Measurements from ENCODE around the gene INTS2. TPM values are rescaled to one million over a fixed set of nuclear protein-coding genes. Genes with fewer than 3 reads are reported as not detected.
"Not testable (repeated sequence)": the region's sequence is repeated elsewhere in the genome, so short reads cannot be mapped to it uniquely, and the experiment has no call there.

The INTS2 gene
- total and polyA plus RNA-seq, 2 donors: 3.9 to 13.1 TPM

DNA sequence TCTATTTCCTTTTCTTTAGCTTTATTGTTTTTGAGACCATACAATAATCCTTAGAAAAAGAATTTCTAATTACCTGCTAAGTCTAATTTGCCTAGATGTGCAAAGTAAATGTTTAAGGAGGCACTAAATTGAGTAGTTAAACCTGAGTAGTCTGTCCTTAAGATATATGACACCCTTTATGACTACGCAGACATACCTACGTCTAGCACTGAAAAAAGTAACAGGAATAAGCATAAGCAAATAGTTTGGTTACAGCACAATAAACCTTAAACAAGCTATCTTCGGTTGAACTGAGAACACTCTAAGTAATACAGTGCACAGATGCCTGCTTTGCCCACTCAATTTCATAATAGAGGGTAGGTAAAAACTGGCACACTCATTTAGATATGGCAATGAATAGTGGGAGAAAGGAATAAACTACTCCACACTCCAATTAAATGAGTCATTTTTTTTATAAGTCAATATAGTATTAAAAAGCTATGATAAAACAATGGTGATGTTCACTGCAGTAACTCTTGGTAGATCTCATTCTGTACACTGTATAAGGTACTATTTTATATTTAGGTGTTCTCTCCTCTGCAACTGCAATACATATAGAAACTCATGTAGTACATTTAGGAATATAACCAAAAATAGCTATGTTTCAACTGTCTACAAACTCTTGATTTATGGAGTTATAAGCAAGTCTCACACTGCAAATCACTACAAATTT, 19.7 kb upstream of the INTS2 start:
- Histone ChIP-seq H3K9me3 (ENCODE audit: control insufficient read depth in 2 of 2, insufficient read depth in 1 of 2, low read length in 1 of 2) (no peaks in the 10 kb centered on the region), H3K27me3 (ENCODE audit: control insufficient read depth in 2 of 2, insufficient read depth in 1 of 2, low read length in 1 of 2) (no peaks in the 10 kb centered on the region), H3K4me1 (ENCODE audit: control insufficient read depth in 2 of 2, insufficient read depth in 2 of 2, low read length in 2 of 2) (no peaks in the 10 kb centered on the region), H3K4me3 (ENCODE audit: low read length in 2 of 2) (no peak overlapping the region), H3K27ac (ENCODE audit: low read depth in 1 of 2, low read length in 1 of 2) (no peak overlapping the region), H3K36me3 (ENCODE audit: control insufficient read depth in 2 of 2, insufficient read depth in 2 of 2, low read length in 1 of 2) (peaks cover 23 to 64% of the 10 kb centered on the region in 2 donors)
- WGBS: over 99% methylated on average over 3 of the region's 3 CpGs
- DNase-seq (ENCODE audit: low read depth in 6 of 9, low spot score in 9 of 9): no peak

DNA sequence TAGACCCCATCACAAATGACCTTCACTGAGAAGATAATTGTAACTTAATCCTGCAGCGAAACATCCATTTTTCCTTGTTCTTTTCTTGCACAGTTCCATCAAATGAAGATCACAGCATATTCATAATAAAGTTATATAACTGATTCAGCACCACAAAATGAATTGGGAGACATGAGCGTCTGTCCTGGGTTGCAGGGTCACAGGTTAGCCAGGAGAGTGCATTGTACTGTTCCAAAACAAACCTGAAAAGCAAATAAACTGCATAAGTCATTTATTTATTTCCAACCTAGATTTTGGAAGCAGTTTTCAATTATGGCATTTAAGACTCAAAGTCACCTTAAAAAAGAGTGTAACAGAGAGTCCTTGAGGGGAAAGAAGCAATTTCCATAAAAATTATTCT, 18.6 kb upstream of the INTS2 start:
- 96% methylated on average over 2 of the region's 2 CpGs for WGBS
- Histone ChIP-seq H3K4me1 (ENCODE audit: control insufficient read depth in 2 of 2, insufficient read depth in 2 of 2, low read length in 2 of 2) (no peaks in the 10 kb centered on the region), H3K4me3 (ENCODE audit: low read length in 2 of 2) (no peak overlapping the region), H3K9me3 (ENCODE audit: control insufficient read depth in 2 of 2, insufficient read depth in 1 of 2, low read length in 1 of 2) (no peaks in the 10 kb centered on the region), H3K27me3 (ENCODE audit: control insufficient read depth in 2 of 2, insufficient read depth in 1 of 2, low read length in 1 of 2) (no peaks in the 10 kb centered on the region), H3K36me3 (ENCODE audit: control insufficient read depth in 2 of 2, insufficient read depth in 2 of 2, low read length in 1 of 2) (peaks cover 23 to 61% of the 10 kb centered on the region in 2 donors), H3K27ac (ENCODE audit: low read depth in 1 of 2, low read length in 1 of 2) (no peak overlapping the region)
- DNase-seq (ENCODE audit: low read depth in 6 of 9, low spot score in 9 of 9): no peak

DNA sequence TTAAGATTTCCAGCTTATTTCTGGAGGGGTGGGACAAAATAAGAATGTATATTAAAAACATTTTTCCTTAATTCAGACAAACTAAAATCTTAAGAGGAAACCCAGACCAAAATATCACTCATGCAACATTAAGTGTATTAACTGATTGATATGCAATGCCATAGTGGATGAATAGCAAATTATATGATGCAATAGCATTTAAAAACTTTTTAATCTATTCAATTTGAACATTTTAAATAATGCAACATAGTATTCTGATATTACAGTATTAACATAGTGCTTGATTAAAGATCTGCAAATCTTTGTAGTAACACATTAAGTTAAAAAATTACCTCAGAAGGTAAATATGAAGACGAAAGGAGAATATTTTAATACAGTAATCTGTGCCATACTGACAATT, 15.3 kb upstream of the INTS2 start:
- H3K36me3 ChIP-seq (ENCODE audit: control insufficient read depth in 2 of 2, insufficient read depth in 2 of 2, low read length in 1 of 2): peaks cover 10 to 44% of the 10 kb centered on the region in 2 donors

DNA sequence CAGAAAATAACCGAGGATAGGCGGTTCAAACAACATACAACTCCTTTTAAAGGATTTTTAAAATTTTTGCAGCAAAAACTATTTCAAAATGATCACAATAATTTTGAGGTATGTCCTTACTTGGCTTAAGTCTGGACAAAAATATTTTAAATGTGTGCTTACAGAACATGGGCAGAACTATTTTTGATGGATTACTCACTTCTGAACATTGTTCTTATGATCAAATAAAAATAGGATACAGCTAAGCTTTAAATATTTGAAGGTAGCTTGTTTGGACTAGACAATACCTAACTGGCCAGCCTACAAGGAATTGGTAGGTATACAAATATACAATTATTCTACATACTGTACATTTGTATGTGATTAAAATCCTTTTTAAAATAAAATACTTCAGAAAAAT, 14.3 kb upstream of the INTS2 start:
- Histone ChIP-seq H3K9me3 (ENCODE audit: control insufficient read depth in 2 of 2, insufficient read depth in 1 of 2, low read length in 1 of 2) (no peaks in the 10 kb centered on the region), H3K4me1 (ENCODE audit: control insufficient read depth in 2 of 2, insufficient read depth in 2 of 2, low read length in 2 of 2) (no peaks in the 10 kb centered on the region), H3K4me3 (ENCODE audit: low read length in 2 of 2) (no peak overlapping the region), H3K27me3 (ENCODE audit: control insufficient read depth in 2 of 2, insufficient read depth in 1 of 2, low read length in 1 of 2) (no peaks in the 10 kb centered on the region), H3K27ac (ENCODE audit: low read depth in 1 of 2, low read length in 1 of 2) (no peak overlapping the region), H3K36me3 (ENCODE audit: control insufficient read depth in 2 of 2, insufficient read depth in 2 of 2, low read length in 1 of 2) (peaks cover 9 to 37% of the 10 kb centered on the region in 2 donors)
- WGBS: 98% methylated on average over 2 of the region's 2 CpGs
- DNase-seq (ENCODE audit: low read depth in 6 of 9, low spot score in 9 of 9): no peak

More for the DNA sequence above, 15.3 kb upstream of the INTS2 start:
- Histone ChIP-seq H3K9me3 (ENCODE audit: control insufficient read depth in 2 of 2, insufficient read depth in 1 of 2, low read length in 1 of 2) (no peaks in the 10 kb centered on the region), H3K27ac (ENCODE audit: low read depth in 1 of 2, low read length in 1 of 2) (no peak overlapping the region), H3K27me3 (ENCODE audit: control insufficient read depth in 2 of 2, insufficient read depth in 1 of 2, low read length in 1 of 2) (no peaks in the 10 kb centered on the region), H3K4me3 (ENCODE audit: low read length in 2 of 2) (no peak overlapping the region), H3K4me1 (ENCODE audit: control insufficient read depth in 2 of 2, insufficient read depth in 2 of 2, low read length in 2 of 2) (no peaks in the 10 kb centered on the region)
- over 99% methylated on average over 1 of the region's 1 CpG for WGBS
- DNase-seq (ENCODE audit: low read depth in 6 of 9, low spot score in 9 of 9): no peak

DNA sequence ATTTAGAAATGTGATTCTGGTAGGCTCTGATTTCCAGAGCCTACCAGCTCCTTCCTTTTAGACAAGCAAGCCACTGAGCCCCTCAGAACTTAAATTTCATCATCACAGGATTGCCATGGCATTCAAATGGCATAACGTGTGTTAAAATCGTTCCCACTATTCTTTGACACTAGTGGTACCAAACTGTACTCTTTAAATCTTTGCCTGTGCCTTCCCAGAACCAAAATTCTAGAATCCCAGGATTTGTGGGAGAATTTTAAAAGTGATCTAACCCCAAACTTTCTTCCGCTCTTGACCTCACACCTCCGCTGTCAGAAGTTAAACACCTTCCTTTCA, 287 bp upstream of the INTS2 start:
- Histone ChIP-seq H3K27ac (ENCODE audit: low read depth in 1 of 2, low read length in 1 of 2) (peak overlapping the region; percentile 16 to 78), H3K36me3 (ENCODE audit: control insufficient read depth in 2 of 2, insufficient read depth in 2 of 2, low read length in 1 of 2) (peaks cover 0 to 19% of the 10 kb centered on the region in 2 donors), H3K4me3 (ENCODE audit: low read length in 2 of 2) (peak overlapping the region; percentile 69 to 89), H3K9me3 (ENCODE audit: control insufficient read depth in 2 of 2, insufficient read depth in 1 of 2, low read length in 1 of 2) (peaks cover 0 to 4% of the 10 kb centered on the region in 2 donors), H3K4me1 (ENCODE audit: control insufficient read depth in 2 of 2, insufficient read depth in 2 of 2, low read length in 2 of 2) (peaks cover 2 to 16% of the 10 kb centered on the region in 2 donors), H3K27me3 (ENCODE audit: control insufficient read depth in 2 of 2, insufficient read depth in 1 of 2, low read length in 1 of 2) (no peaks in the 10 kb centered on the region)
- DNase-seq (ENCODE audit: low read depth in 6 of 9, low spot score in 9 of 9): peak in 1 of 9 donors; percentile 1
- 56% methylated on average over 4 of the region's 4 CpGs for WGBS

DNA sequence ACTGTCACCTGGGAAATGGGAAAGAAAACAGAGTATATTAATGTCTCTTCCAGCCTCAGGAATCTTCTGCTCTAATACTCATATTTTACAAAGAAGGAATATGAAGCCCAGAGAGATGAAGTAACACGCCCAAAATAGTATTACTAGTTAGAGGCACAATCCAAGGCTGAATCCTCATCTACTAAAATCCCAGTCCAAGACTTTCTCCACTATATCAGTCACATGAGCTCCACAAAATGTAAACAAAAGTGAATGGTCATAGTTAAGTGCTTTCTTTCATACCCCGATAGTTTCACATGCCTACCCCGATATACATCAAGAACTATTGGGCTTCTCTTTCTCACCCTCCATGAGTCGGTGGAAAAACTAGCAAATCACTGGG, 965 bp downstream of the INTS2 start:
- H3K36me3 ChIP-seq (ENCODE audit: control insufficient read depth in 2 of 2, insufficient read depth in 2 of 2, low read length in 1 of 2): peaks cover 0 to 22% of the 10 kb centered on the region in 2 donors
- H3K4me3 ChIP-seq (ENCODE audit: low read length in 2 of 2): peak overlapping the region; percentile 69 to 89
- H3K27me3 ChIP-seq (ENCODE audit: control insufficient read depth in 2 of 2, insufficient read depth in 1 of 2, low read length in 1 of 2): no peaks in the 10 kb centered on the region
- no peak for DNase-seq (ENCODE audit: low read depth in 6 of 9, low spot score in 9 of 9)
- peak overlapping the region in 1 of 2 donors; percentile 81 for H3K27ac ChIP-seq (ENCODE audit: low read depth in 1 of 2, low read length in 1 of 2)
- peaks cover 2 to 16% of the 10 kb centered on the region in 2 donors for H3K4me1 ChIP-seq (ENCODE audit: control insufficient read depth in 2 of 2, insufficient read depth in 2 of 2, low read length in 2 of 2)
- H3K9me3 ChIP-seq (ENCODE audit: control insufficient read depth in 2 of 2, insufficient read depth in 1 of 2, low read length in 1 of 2): peaks cover 0 to 4% of the 10 kb centered on the region in 2 donors
- 35% methylated on average over 4 of the region's 4 CpGs for WGBS

DNA sequence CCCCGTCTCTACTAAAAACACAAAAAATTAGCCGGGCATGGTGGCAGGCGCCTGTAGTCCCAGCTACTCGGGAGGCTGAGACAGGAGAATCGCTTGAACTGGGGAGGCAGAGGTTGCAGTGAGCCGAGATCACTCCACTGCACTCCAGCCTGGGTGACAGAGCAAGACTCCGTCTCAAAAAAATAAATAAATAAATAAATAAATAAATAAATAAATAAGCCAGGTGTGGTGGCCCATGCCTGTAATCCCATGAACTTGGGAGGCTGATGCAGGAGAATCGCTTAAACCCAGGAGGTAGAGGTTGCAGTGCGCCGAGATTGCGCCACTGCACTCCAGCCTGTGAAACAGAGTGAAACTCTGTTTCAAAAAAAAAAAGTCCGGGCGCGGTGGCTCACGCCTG, 12.6 kb downstream of the INTS2 start:
- not testable (repeated sequence) for H3K9me3 ChIP-seq (ENCODE audit: control insufficient read depth in 2 of 2, insufficient read depth in 1 of 2, low read length in 1 of 2); H3K4me3 ChIP-seq (ENCODE audit: low read length in 2 of 2); H3K4me1 ChIP-seq (ENCODE audit: control insufficient read depth in 2 of 2, insufficient read depth in 2 of 2, low read length in 2 of 2); H3K27ac ChIP-seq (ENCODE audit: low read depth in 1 of 2, low read length in 1 of 2); DNase-seq (ENCODE audit: low read depth in 6 of 9, low spot score in 9 of 9); H3K27me3 ChIP-seq (ENCODE audit: control insufficient read depth in 2 of 2, insufficient read depth in 1 of 2, low read length in 1 of 2)
- 93% methylated on average over 15 of the region's 15 CpGs for WGBS
- peaks cover 8 to 23% of the 10 kb centered on the region in 2 donors for H3K36me3 ChIP-seq (ENCODE audit: control insufficient read depth in 2 of 2, insufficient read depth in 2 of 2, low read length in 1 of 2)

DNA sequence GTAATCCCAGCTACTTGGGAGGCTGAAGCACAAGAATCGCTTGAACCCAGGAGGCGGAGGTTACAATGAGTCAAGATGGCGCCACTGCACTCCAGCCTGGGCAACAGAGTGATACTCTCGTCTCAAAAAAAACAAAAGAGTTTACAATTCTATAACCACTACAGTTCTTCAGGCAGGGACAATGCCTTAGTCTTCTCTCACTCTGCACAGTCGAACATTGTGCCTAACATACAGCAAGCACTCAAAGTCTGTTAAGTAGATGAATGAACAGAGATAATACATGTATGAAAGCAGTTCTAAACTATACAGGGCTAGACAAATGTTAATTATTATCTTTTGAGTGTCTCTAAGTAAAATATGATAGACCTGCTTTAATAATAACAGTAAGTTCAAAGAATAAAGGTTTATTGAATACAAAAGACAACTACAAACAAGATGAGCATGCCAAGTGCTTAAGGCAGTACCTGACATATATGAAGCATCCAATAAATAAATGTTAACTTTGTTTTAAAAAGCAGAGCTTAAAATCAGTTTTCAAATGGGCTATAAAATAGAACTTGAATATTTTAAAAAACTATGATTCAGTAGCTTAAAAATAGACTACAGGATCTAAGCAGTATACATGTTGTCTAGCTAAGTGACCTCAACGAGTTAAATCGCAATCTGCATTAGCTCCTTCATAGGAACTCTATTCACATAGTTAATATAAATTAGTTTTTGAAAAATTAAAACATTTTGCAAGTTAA, 19.3 kb downstream of the INTS2 start:
- WGBS: 91% methylated on average over 7 of the region's 7 CpGs
- Histone ChIP-seq H3K36me3 (ENCODE audit: control insufficient read depth in 2 of 2, insufficient read depth in 2 of 2, low read length in 1 of 2) (peaks cover 16 to 44% of the 10 kb centered on the region in 2 donors), H3K4me3 (ENCODE audit: low read length in 2 of 2) (no peak overlapping the region), H3K27ac (ENCODE audit: low read depth in 1 of 2, low read length in 1 of 2) (no peak overlapping the region), H3K4me1 (ENCODE audit: control insufficient read depth in 2 of 2, insufficient read depth in 2 of 2, low read length in 2 of 2) (no peaks in the 10 kb centered on the region), H3K9me3 (ENCODE audit: control insufficient read depth in 2 of 2, insufficient read depth in 1 of 2, low read length in 1 of 2) (no peaks in the 10 kb centered on the region), H3K27me3 (ENCODE audit: control insufficient read depth in 2 of 2, insufficient read depth in 1 of 2, low read length in 1 of 2) (no peaks in the 10 kb centered on the region)
- no peak for DNase-seq (ENCODE audit: low read depth in 6 of 9, low spot score in 9 of 9)

DNA sequence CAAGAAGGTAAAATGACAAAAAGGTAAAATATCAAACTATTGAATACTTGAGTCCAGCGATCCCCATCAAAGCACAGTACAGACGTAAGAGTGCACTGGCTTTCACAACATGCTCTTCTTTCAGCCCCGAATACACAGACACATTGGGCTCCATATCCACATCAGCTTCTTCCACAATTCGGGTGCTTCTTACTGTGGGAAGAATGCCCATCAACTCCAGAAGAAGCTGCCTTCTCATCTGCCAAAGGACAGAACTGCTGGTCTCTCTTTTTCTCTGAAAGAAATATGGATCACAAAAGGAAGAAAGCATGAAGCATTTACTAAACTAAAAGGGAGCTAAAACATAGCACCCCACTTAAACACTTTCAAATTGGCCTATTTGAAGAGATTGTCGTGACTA, 20.4 kb downstream of the INTS2 start:
- Histone ChIP-seq H3K4me3 (ENCODE audit: low read length in 2 of 2) (no peak overlapping the region), H3K27ac (ENCODE audit: low read depth in 1 of 2, low read length in 1 of 2) (no peak overlapping the region), H3K36me3 (ENCODE audit: control insufficient read depth in 2 of 2, insufficient read depth in 2 of 2, low read length in 1 of 2) (peaks cover 19 to 51% of the 10 kb centered on the region in 2 donors), H3K9me3 (ENCODE audit: control insufficient read depth in 2 of 2, insufficient read depth in 1 of 2, low read length in 1 of 2) (no peaks in the 10 kb centered on the region), H3K27me3 (ENCODE audit: control insufficient read depth in 2 of 2, insufficient read depth in 1 of 2, low read length in 1 of 2) (no peaks in the 10 kb centered on the region), H3K4me1 (ENCODE audit: control insufficient read depth in 2 of 2, insufficient read depth in 2 of 2, low read length in 2 of 2) (no peaks in the 10 kb centered on the region)
- 98% methylated on average over 5 of the region's 5 CpGs for WGBS
- DNase-seq (ENCODE audit: low read depth in 6 of 9, low spot score in 9 of 9): no peak

Data from thymus (tissue), 11 donors.